Skin of body (tissue), 2 donors: ENCODE data around the gene LAMA3. TPM values are rescaled to one million over a fixed set of nuclear protein-coding genes. Genes with fewer than 3 reads are reported as not detected.
A peak's percentile ranks its signal among the peaks of the same experiment; 100 is the strongest.

ENCODE experiments used
- DNase-seq: peaks from one replicate; lab custom pipeline; 2025; lab: John Stamatoyannopoulos, UW
- total RNA-seq: library from RNA; depleted of rRNA; stranded (reverse); fragments of >200 nt; gene quantifications from one replicate; pipeline ENCODE4 v1.2.3, GENCODE V29; 2014

The LAMA3 gene
- total RNA-seq, 1 donor from 2014 or later, result 60.6 TPM

DNA sequence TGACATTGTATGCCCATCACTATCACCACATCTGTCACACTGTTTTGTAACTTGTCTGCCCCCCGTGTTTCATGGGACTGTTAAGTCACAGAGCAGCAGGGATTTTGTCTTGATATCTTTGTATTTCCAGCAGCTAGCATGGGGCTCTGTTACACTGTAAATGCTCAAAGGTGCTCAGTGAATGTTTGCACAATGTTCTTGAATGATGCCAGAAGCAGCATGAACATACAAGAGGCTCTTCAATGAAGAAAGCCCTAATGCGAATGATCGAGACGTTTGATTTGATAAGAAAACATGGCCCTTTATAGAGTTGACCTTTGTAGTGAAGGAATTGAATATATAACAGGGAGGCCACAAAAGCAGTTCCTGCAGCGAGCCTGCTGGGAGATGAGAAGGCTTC is 204.4 kb downstream of the LAMA3 start:
- no peak for DNase-seq

GRCh38 chr18:23894661-23895175 is 205.5 kb downstream of the LAMA3 start:
- DNase-seq, result no peak

DNA sequence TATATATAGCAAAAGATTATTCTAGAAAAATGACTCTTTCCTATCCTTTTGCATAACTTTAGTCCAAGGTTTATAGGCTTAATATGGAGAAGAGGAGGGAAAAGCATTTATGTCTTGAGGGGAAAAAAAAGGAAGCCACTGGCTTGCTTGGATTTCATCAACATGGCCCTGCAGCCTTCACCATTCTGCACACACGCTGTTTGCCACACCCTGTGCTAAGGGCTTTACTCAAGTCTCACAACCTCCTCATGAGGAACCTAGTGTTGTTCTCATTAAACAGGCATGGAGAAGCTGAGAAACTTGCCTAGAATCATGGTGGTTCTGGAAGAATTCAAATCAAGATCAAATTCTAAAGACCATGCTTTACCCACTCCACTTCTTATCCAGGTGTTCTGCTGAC is 208.0 kb downstream of the LAMA3 start:
- DNase-seq, result no peak

DNA sequence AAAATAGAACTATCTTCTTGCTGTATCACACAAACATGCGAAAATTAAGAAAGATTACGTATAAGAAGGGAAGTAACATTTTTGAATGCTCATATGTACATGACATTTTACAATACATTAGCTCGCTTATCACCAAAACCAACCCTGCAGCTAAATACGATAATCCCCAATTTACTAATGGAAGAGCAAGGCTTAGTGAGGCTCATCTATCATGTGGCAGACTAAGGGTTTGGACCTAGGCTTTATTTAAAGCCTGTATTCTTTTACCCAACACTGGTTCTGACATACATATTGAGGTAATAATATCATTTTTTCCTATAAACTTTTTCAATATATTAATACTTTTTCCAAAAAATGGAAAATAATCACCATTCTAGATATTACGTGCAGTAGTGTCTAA is 208.5 kb downstream of the LAMA3 start:
- DNase-seq, result no peak

GRCh38 chr18:23900994-23901393 is 211.7 kb downstream of the LAMA3 start:
- no peak for DNase-seq

DNA sequence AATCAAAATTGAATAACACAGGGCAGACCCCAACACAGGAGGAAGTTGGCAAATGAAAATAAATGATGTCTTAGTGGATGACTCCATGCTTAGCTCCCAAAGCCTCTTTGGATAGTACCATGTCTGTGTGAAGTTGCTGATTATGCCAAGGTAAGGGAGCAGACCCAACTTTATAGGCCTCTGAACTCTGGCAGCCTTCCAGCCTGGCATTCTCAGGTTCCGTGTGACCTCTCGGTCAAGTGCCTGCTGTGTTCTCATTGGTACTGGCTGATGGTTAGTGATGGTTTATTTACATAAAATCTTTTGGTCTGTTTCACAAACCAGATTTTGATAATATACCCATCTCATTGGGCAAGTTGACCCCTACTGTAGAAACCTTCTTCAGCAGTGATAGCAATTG is 213.1 kb downstream of the LAMA3 start:
- no peak for DNase-seq

DNA sequence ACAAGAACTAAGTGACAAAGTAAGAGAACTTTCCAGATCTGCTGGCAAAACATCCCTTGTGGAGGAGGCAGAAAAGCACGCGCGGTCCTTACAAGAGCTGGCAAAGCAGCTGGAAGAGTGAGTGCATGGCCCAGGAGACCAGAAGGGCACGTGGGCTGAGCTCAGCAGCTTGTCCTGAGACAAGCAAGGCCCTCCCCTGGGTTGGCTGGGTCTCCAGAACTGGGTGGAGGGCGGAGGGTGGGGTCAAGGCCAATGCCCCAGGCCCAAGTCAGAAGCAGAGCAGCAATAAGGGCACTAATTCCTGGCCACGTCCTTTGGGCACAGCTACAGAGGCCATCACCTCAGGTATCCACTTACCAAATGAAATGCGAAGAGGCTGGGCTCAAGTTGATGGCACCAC is 214.7 kb downstream of the LAMA3 start:
- no peak for DNase-seq

GRCh38 chr18:23906658-23907057 is 217.4 kb downstream of the LAMA3 start:
- DNase-seq, result no peak

GRCh38 chr18:23908827-23909226 is 219.6 kb downstream of the LAMA3 start:
- no peak for DNase-seq

DNA sequence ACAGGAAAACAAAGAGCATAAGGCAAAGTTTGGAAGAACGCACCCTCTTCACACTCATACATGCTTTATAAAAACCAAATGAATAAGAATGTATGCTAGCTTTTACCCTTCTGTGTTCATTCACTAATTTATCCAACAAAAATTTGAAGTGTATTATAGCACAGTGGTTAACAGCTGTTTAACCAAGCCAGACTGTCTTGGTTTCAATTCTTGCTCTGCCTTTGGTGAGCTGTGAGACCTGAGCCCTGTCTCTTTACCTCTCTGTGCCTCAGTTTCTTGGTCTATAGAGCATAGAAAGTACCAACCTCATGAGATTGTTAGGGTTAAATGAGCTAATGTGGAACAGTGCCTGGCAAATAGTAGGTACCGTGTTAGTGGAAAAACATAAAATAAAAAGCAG is 220.8 kb downstream of the LAMA3 start:
- DNase-seq, result no peak

DNA sequence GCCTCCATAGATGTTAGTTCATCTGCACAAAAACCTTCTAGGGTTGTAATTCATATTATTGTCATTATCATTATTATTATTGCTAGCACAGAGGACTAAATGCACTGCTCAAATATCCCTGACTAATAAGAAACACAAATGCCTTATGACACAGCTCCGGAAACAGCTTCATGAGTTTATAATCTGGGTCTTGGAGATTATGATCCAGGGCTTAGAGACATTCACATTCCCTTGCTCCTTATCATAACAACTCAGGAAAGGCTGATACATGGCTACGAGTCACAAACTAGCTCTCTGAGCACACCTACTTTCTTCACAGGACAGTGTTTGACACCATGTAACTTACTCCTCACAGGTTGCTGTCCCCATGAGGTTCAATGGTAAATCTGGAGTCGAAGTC is 223.1 kb downstream of the LAMA3 start:
- DNase-seq, result no peak

DNA sequence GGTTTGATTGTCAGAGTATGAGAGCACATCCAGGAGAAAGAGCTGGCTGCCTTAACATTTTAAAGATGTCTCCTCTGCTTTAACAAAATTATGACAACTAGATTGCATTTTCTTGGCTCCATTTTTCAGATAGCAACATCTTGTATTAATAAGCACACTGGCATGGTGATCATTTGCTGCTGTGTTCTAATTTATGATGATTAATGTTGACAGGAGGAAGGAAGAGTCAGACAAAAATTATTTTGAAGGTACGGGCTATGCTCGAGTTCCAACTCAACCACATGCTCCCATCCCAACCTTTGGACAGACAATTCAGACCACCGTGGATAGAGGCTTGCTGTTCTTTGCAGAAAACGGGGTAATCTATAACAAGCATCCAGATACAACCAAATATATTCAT is 227.1 kb downstream of the LAMA3 start:
- no peak for DNase-seq

DNA sequence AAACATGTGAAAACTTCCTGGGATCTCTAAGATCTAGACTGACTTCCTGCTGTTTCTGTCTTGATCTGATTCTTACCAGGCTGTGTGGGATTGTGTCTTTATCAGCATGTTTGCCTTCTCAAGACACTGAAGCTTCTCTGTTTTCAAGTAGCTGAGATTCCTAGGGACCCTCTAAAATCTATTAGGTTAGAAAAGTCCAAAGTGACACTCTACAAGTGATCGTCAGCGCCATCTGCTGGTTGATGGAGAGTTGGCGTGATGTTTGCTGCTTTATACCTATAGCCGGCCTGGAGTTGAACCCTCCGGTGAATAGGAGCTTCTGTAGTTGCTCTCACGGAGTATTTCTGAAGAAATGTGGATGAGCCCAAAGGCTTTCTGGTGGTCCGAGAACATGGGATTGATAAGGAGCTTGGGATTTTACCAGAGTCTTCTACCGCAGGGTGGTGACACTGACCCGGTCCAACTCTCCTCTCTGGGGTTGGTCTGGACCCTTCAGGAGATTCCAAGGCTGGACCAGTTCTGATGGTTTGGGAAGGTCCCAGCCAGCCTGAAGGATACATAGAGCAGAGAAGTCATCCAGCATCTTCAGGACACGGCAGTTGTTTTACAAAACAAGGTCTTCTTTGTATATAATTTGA is 229.3 kb downstream of the LAMA3 start:
- peak; percentile 10 for DNase-seq

DNA sequence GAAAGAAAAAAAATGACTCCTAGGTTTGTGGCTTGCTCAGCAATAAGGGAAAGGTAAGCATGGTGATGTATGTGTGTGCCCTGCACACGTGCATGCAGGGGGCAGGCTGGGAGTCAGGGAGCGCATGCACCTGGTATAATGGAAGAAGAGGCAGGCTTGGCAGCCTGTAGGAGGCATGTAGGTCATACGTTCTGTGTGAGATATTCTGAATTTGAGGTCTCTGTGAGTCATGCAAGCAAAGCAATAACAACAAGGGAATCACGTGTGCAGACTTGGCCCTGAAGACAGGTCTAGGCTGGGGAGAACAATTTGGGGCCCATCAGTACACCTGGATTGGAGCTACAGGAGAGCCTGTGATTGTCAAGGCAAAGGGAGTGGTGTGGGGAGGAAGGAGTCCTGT is 230.8 kb downstream of the LAMA3 start:
- DNase-seq, result no peak

DNA sequence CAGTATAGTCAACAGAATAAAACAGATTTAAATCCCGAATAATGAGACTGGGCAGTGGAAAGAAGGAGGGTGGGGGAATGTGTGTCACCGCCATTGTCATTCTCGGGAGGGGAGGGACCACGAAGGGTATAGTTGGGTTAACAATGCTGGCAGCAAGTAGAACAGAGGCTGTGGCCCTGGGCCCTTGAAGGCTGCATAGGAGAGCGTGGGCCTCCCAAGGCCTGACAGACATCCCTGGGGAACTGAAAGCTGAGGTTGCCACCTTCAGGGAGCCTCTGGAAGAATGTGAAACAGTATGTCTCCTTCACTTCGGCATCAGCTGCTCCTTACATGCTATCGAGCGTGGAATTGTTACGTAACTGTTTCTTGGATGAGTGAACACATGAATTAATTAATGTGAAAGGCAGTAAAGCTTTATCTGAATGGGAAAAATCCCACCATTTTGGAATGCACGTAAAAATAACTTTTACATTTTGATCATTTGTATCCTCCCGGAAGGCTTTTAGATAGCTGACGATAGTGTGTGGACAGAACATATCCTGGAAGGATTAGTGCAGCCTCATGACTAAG is 232.5 kb downstream of the LAMA3 start:
- DNase-seq, result no peak

GRCh38 chr18:23922939-23923338 is 233.7 kb downstream of the LAMA3 start:
- no peak for DNase-seq

- no peak for DNase-seq
Observed at GRCh38 chr18:23924813-23925212, 235.6 kb downstream of the LAMA3 start.

GRCh38 chr18:23926571-23926970 is 237.3 kb downstream of the LAMA3 start:
- DNase-seq, result no peak

DNA sequence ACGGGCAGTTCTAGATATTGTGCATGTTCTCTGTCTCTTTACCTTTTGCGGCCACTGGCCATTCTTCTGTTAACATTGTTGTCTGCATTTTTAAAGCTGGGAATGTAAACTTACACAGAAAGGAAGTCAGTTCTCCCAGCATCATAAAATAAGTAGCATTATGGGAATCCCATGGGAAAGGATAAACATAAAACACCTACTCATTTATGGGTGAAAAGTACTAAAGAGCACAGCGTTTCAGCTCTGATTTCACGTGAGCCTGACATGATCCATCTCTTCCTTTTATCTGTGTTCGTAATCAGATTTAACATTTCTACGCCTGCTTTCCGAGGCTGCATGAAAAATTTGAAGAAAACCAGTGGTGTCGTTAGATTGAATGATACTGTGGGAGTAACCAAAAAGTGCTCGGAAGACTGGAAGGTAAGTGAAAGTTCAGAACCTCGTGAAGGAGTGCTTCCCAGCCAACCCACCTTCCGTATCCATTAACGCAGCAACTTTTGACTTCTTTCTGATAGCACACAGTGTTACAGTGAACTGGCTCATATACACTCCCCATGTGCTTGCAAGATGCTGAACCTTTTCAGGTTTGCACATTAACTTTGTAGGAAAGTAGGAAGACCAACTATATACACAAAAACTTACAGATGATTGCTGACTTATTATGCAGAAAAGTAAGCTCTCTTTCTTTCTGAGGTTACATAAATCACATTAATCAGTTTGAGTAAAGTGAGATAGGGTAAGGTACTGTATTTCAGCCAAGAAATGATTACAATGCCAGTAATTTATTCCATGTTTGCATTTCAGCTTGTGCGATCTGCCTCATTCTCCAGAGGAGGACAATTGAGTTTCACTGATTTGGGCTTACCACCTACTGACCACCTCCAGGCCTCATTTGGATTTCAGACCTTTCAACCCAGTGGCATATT is 238.8 kb downstream of the LAMA3 start:
- no peak for DNase-seq

DNA sequence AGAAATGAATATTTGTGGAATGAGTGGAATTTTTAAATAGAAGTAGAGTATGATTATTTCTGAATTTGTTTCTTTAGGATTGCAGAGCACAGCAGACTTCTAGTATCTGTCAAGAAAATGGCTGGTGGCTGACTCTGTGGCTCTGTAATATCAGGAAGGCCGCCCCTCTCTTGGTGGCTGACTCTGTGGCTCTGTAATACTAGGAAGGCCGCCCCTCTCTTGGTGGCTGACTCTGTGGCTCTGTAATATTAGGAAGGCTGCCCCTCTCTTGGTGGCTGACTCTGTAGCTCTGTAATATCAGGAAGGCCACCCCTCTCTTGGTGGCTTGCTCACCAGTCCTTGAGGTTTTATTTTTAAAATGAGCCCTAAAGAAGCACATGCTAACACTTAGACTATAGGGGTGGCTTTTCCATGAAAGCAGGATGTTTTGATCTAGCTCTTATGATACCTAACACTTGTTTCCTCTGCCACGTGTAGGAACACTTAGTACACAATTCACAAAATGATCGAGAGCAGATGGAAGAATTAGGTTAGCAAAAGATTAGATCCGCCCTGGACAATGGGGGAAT is 240.2 kb downstream of the LAMA3 start:
- no peak for DNase-seq

- DNase-seq, result no peak
Observed at GRCh38 chr18:23930002-23930401, 240.7 kb downstream of the LAMA3 start.
